ENCODE results near the gene INSYN2A. TPM values are rescaled to one million over a fixed set of nuclear protein-coding genes. Genes with fewer than 3 reads are reported as not detected.

INSYN2A gene
- total RNA-seq, 1 experiment from 2014 or later, result 0.13 TPM

GRCh38 chr10:127190427-127190826, 6.0 kb downstream of the INSYN2A start (continued):
- TF ChIP-seq ARID4B (CRISPR knock-in tag; IDR thresholded peaks at IDR 0.05; ENCODE audit: borderline replicate concordance) (no peak), PRRX2 (CRISPR knock-in tag; IDR thresholded peaks at IDR 0.05) (no peak), GTF2I (CRISPR knock-in tag; conservative IDR thresholded peaks at IDR 0.05) (no peak), ZNF317 (CRISPR knock-in tag; IDR thresholded peaks at IDR 0.05; ENCODE audit: borderline replicate concordance, low read depth) (no peak)

- DNase-seq (ENCODE audit: low spot score), result no peak
- Mint-ChIP-seq H3K27me3 (ENCODE audit: low read depth) (peaks cover 10% of the 10 kb centered on the region), H3K4me1 (peaks cover 7% of the 10 kb centered on the region), H3K9me3 (peaks cover 4% of the 10 kb centered on the region), H3K4me3 (no peak overlapping the region), H3K27ac (no peak overlapping the region), H3K36me3 (peaks cover 2% of the 10 kb centered on the region)
- ChIA-PET CTCF (no interaction called here), POLR2A (no interaction called here)
- TF ChIP-seq USF1 (CRISPR knock-in tag; IDR thresholded peaks at IDR 0.05) (no peak), ELF4 (CRISPR knock-in tag; IDR thresholded peaks at IDR 0.05; ENCODE audit: low read depth) (no peak), ATF2 (CRISPR knock-in tag; IDR thresholded peaks at IDR 0.05; ENCODE audit: borderline replicate concordance, low read depth) (no peak), ATF1 (CRISPR knock-in tag; IDR thresholded peaks at IDR 0.05) (no peak), FOXK1 (CRISPR knock-in tag; IDR thresholded peaks at IDR 0.05) (no peak), SMAD4 (CRISPR knock-in tag; IDR thresholded peaks at IDR 0.05) (no peak), FOXP1 (CRISPR knock-in tag; IDR thresholded peaks at IDR 0.05; ENCODE audit: borderline replicate concordance) (no peak), ETV6 (CRISPR knock-in tag; IDR thresholded peaks at IDR 0.05) (no peak), ZBTB21 (CRISPR knock-in tag; IDR thresholded peaks at IDR 0.05; ENCODE audit: borderline replicate concordance) (no peak), NR2C2 (CRISPR knock-in tag; IDR thresholded peaks at IDR 0.05) (no peak), HMGXB4 (CRISPR knock-in tag; IDR thresholded peaks at IDR 0.05) (no peak)
- ATAC-seq, result no peak
Observed at GRCh38 chr10:127189226-127189625, 7.2 kb downstream of the INSYN2A start.

GRCh38 chr10:127186813-127187212, 9.6 kb downstream of the INSYN2A start:
- TF ChIP-seq ZNF138 (CRISPR knock-in tag; conservative IDR thresholded peaks at IDR 0.05), result no peak
- no peak for TF ChIP-seq JAZF1 (CRISPR knock-in tag; IDR thresholded peaks at IDR 0.05)
- ChIA-PET CTCF (no interaction called here), POLR2A (no interaction called here)
- Mint-ChIP-seq H3K4me1 (peaks cover 4% of the 10 kb centered on the region), H3K27me3 (ENCODE audit: low read depth) (no peaks in the 10 kb centered on the region), H3K4me3 (no peak overlapping the region), H3K9me3 (peaks cover 4% of the 10 kb centered on the region), H3K27ac (no peak overlapping the region), H3K36me3 (peaks cover 2% of the 10 kb centered on the region)
- DNase-seq (ENCODE audit: low spot score) (no peak), ATAC-seq (no peak)
